ENCODE data around the gene ULBP3.

GRCh38 chr6:150091476-150091875, 22.6 kb upstream of the ULBP3 start:
- TF ChIP-seq ZNF263 (CRISPR knock-in tag; IDR thresholded peaks at IDR 0.05) (no peak), NFE2L2 (IDR thresholded peaks at IDR 0.05; ENCODE audit: low read length) (no peak), TCF7L2 (IDR thresholded peaks at IDR 0.05; ENCODE audit: low read depth, low read length) (no peak), SMC3 (IDR thresholded peaks at IDR 0.05; ENCODE audit: low read length) (no peak), EZH2 (conservative IDR thresholded peaks at IDR 0.05; ENCODE audit: low read depth, low read length) (no peak), PRPF4 (IDR thresholded peaks at IDR 0.05; ENCODE audit: low read depth, low read length, poor library complexity, severe bottlenecking) (no peak), RCOR2 (CRISPR knock-in tag; IDR thresholded peaks at IDR 0.05) (no peak), GPN1 (CRISPR knock-in tag; IDR thresholded peaks at IDR 0.05; ENCODE audit: borderline replicate concordance) (no peak), JUND (CRISPR knock-in tag; IDR thresholded peaks at IDR 0.05) (no peak), ZFP36L2 (CRISPR knock-in tag; IDR thresholded peaks at IDR 0.05) (no peak)
